SK-N-SH treated with all-trans-retinoic acid at 6 μM for 48 hours (cell line): ENCODE measurements around the gene AKAP8L.

Experiments
- BACH2 ChIP-seq: fragments of 250-450 bp; sonication (Bioruptor Pico); IDR thresholded peaks from 2 replicates; pipeline ENCODE4 v1.9.0; 2021; ENCODE audit warnings: mild to moderate bottlenecking, borderline replicate concordance
- OSR1 ChIP-seq: fragments of 250-450 bp; sonication (Bioruptor Pico); IDR thresholded peaks from 2 replicates; pipeline ENCODE4 v1.8.0; 2022; ENCODE audit warnings: moderate library complexity, mild to moderate bottlenecking, inconsistent platforms
- PPARA ChIP-seq: fragments of 250-450 bp; sonication (Bioruptor Pico); IDR thresholded peaks from 2 replicates; pipeline ENCODE4 v1.5.0; 2020; ENCODE audit warnings: mild to moderate bottlenecking, borderline replicate concordance
- RARB ChIP-seq: fragments of 250-450 bp; sonication (Bioruptor Pico); IDR thresholded peaks from 2 replicates; pipeline ENCODE4 v1.8.0; 2021; ENCODE audit warnings: mild to moderate bottlenecking, moderate library complexity
- TCF4 ChIP-seq: fragments of 250-450 bp; sonication (Bioruptor Pico); IDR thresholded peaks from 2 replicates; pipeline ENCODE4 v1.8.0; 2021; ENCODE audit warnings: mild to moderate bottlenecking, moderate library complexity, borderline replicate concordance
- ZC3H10 ChIP-seq: fragments of 250-450 bp; sonication (Bioruptor Pico); IDR thresholded peaks from 2 replicates; pipeline ENCODE4 v1.5.1; 2021; ENCODE audit warnings: mild to moderate bottlenecking, moderate library complexity
- ZFP3 ChIP-seq: fragments of 250-450 bp; sonication (Bioruptor Pico); IDR thresholded peaks from 2 replicates; pipeline ENCODE4 v1.5.0; 2020; ENCODE audit warnings: mild to moderate bottlenecking, moderate library complexity
- ZFP30 ChIP-seq: fragments of 450-650 bp; formaldehyde crosslinking; IDR thresholded peaks from 2 replicates; pipeline ENCODE4 v1.5.0; 2022; ENCODE audit warnings: mild to moderate bottlenecking, moderate library complexity
- ZNF70 ChIP-seq: fragments of 450-650 bp; formaldehyde crosslinking; IDR thresholded peaks from 2 replicates; pipeline ENCODE4 v1.5.0; 2020; ENCODE audit warnings: mild to moderate bottlenecking, moderate library complexity
- ZNF8 ChIP-seq: fragments of 450-650 bp; formaldehyde crosslinking; IDR thresholded peaks from 2 replicates; pipeline ENCODE4 v1.5.0; 2020; ENCODE audit warnings: mild to moderate bottlenecking, moderate library complexity
- TF ChIP-seq, protein P1 (sequence below): fragments of 250-450 bp; sonication (Bioruptor Pico); IDR thresholded peaks from 2 replicates; pipeline ENCODE4 v1.5.1; 2020; ENCODE audit warnings: low read depth, mild to moderate bottlenecking, moderate library complexity
- TF ChIP-seq, protein P2 (sequence below): fragments of 250-450 bp; sonication (Bioruptor Pico); IDR thresholded peaks from 2 replicates; pipeline ENCODE4 v1.8.0; 2020; ENCODE audit warnings: mild to moderate bottlenecking, moderate library complexity, borderline replicate concordance
- TF ChIP-seq, protein P3 (sequence below): fragments of 250-450 bp; sonication (Bioruptor Pico); IDR thresholded peaks from 2 replicates; pipeline ENCODE4 v1.5.1; 2021; ENCODE audit warnings: mild to moderate bottlenecking, moderate library complexity

DNA sequence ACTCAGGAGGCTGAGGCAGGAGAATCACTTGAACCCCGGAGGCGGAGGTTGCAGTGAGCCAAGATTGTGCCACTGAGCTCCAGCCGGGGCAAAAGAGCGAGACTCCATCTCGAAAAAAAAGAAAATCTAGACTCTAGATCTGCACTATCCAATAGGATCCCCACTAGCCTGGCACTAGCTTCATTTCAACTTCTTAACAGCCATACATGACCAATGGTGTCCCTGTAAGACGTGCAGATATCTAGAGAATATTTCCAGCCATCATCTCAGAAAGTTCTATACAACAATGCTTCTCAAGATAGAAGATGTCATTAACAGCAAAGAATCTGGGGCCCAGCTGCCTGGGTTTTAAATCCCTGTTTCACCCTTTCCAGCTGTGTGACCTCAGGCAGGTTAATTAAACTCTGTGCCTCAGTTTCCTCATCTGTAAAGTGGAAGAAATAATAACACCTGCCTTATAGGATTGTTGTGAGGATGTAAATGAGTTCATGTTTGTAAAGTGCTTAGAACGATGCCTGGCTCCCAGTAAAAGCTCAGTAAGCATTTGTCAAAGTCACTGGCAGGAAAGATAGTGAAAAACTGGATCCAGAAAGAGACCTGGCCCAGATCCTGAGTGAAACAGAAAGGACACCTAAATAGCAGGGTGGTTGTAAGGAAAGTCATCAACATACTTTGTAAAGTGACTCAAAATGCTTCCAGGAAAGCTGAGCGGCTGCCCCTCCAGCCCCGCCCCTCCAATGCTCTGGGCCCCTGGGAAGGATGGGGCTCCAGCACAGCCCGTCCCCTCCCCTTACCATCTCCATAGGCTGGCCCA is 17.4 kb upstream of the AKAP8L start:
- TF ChIP-seq, protein P1, sequence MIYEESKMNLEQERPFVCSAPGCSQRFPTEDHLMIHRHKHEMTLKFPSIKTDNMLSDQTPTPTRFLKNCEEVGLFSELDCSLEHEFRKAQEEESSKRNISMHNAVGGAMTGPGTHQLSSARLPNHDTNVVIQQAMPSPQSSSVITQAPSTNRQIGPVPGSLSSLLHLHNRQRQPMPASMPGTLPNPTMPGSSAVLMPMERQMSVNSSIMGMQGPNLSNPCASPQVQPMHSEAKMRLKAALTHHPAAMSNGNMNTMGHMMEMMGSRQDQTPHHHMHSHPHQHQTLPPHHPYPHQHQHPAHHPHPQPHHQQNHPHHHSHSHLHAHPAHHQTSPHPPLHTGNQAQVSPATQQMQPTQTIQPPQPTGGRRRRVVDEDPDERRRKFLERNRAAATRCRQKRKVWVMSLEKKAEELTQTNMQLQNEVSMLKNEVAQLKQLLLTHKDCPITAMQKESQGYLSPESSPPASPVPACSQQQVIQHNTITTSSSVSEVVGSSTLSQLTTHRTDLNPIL (CRISPR knock-in tag), result no peak
- TF ChIP-seq PPARA (CRISPR knock-in tag) (no peak), ZNF8 (CRISPR knock-in tag) (no peak), ZC3H10 (CRISPR knock-in tag) (no peak), ZNF70 (CRISPR knock-in tag) (no peak), ZFP3 (CRISPR knock-in tag) (no peak), BACH2 (CRISPR knock-in tag) (no peak), RARB (CRISPR knock-in tag) (no peak), OSR1 (CRISPR knock-in tag) (no peak), TCF4 (no peak), ZFP30 (no peak)
- TF ChIP-seq, protein P2, sequence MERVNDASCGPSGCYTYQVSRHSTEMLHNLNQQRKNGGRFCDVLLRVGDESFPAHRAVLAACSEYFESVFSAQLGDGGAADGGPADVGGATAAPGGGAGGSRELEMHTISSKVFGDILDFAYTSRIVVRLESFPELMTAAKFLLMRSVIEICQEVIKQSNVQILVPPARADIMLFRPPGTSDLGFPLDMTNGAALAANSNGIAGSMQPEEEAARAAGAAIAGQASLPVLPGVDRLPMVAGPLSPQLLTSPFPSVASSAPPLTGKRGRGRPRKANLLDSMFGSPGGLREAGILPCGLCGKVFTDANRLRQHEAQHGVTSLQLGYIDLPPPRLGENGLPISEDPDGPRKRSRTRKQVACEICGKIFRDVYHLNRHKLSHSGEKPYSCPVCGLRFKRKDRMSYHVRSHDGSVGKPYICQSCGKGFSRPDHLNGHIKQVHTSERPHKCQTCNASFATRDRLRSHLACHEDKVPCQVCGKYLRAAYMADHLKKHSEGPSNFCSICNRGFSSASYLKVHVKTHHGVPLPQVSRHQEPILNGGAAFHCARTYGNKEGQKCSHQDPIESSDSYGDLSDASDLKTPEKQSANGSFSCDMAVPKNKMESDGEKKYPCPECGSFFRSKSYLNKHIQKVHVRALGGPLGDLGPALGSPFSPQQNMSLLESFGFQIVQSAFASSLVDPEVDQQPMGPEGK (CRISPR knock-in tag), result no peak
- TF ChIP-seq, protein P3, sequence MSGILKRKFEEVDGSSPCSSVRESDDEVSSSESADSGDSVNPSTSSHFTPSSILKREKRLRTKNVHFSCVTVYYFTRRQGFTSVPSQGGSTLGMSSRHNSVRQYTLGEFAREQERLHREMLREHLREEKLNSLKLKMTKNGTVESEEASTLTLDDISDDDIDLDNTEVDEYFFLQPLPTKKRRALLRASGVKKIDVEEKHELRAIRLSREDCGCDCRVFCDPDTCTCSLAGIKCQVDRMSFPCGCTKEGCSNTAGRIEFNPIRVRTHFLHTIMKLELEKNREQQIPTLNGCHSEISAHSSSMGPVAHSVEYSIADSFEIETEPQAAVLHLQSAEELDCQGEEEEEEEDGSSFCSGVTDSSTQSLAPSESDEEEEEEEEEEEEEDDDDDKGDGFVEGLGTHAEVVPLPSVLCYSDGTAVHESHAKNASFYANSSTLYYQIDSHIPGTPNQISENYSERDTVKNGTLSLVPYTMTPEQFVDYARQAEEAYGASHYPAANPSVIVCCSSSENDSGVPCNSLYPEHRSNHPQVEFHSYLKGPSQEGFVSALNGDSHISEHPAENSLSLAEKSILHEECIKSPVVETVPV, result no peak
